PC-3 (cell line): ENCODE results near the gene NR2F2. TPM values are rescaled to one million over a fixed set of nuclear protein-coding genes. Genes with fewer than 3 reads are reported as not detected.
A peak's percentile ranks its signal among the peaks of the same experiment; 100 is the strongest.

Source experiments
- ATAC-seq: fragments of 200-7000 bp; cut with Tn5 transposase; 2 replicates; pipeline ENCODE4 v1.9.1; 2020; ENCODE audit warnings: mild to moderate bottlenecking, moderate library complexity
- BruUV-seq: library from RNA; stranded (reverse); fragments of 400-500 nt; replicated peaks from 2 replicates; lab custom pipeline; 2021; lab: Mats Ljungman, UMichigan
- CTCF ChIA-PET: fragments of 300-600 bp; sonication (Branson Sonifier 250); formaldehyde crosslinking; loops from one replicate; lab custom pipeline; 2022; ENCODE audit warnings: antibody characterized with exemption; lab: Charles Lee
- POLR2A ChIA-PET: fragments of 300-600 bp; sonication (Branson Sonifier 250); formaldehyde crosslinking; loops from one replicate; lab custom pipeline; 2022; ENCODE audit warnings: antibody characterized with exemption; ENCODE audit not compliant: unreplicated experiment; lab: Charles Lee
- DNase-seq: peaks from one replicate; pipeline ENCODE4 v3.0.0-alpha.2; 2015
- H2AFZ ChIP-seq: fragments of 300-600 bp; sonication (generic); 2 replicates; pipeline ENCODE4 v1.6.0; 2016; ENCODE audit warnings: antibody characterized with exemption, low read length
- H3F3A ChIP-seq: fragments of 300-600 bp; sonication (generic); one replicate; pipeline ENCODE4 v1.6.0; 2017; ENCODE audit warnings: antibody characterized with exemption, low read length, control low read depth, mild to moderate bottlenecking; ENCODE audit not compliant: unreplicated experiment
- H3K27ac ChIP-seq: fragments of 300-600 bp; sonication (generic); 2 replicates; pipeline ENCODE4 v1.5.1; 2016; ENCODE audit warnings: mild to moderate bottlenecking, low read length
- H3K27me3 ChIP-seq: fragments of 300-600 bp; sonication (generic); 2 replicates; pipeline ENCODE4 v1.6.1; 2016; ENCODE audit warnings: low read length, mixed read lengths
- H3K36me3 ChIP-seq: fragments of 300-600 bp; sonication (generic); 2 replicates; pipeline ENCODE4 v1.6.1; 2016; ENCODE audit warnings: low read depth, mixed run types, low read length, mixed read lengths
- H3K4me1 ChIP-seq: fragments of 300-600 bp; sonication (generic); 2 replicates; pipeline ENCODE4 v1.5.1; 2016; ENCODE audit warnings: low read length; ENCODE audit not compliant: insufficient read depth
- H3K4me2 ChIP-seq: fragments of 300-600 bp; sonication (generic); 2 replicates; pipeline ENCODE4 v1.6.0; 2016; ENCODE audit warnings: low read length
- H3K4me3 ChIP-seq: fragments of 300-600 bp; sonication (generic); 2 replicates; pipeline ENCODE4 v1.5.1; 2016; ENCODE audit warnings: mild to moderate bottlenecking, low read length, mixed read lengths
- H3K79me2 ChIP-seq: fragments of 300-600 bp; sonication (generic); 2 replicates; pipeline ENCODE4 v1.6.1; 2017; ENCODE audit warnings: low read length, mixed read lengths
- H3K9ac ChIP-seq: fragments of 300-600 bp; sonication (generic); 2 replicates; pipeline ENCODE4 v1.6.0; 2016; ENCODE audit warnings: mild to moderate bottlenecking, low read length
- H3K9me2 ChIP-seq: fragments of 300-600 bp; sonication (generic); replicated peaks from 2 replicates; pipeline ENCODE4 v1.6.1; 2016; ENCODE audit warnings: mixed run types, low read length, mixed read lengths
- H3K9me3 ChIP-seq: fragments of 300-600 bp; sonication (generic); 2 replicates; pipeline ENCODE4 v1.6.1; 2016; ENCODE audit warnings: low read length, mixed read lengths
- H4K20me1 ChIP-seq: fragments of 300-600 bp; sonication (generic); 2 replicates; pipeline ENCODE4 v1.6.1; 2016; ENCODE audit warnings: low read length, mixed read lengths
- CTCF ChIP-seq: fragments of 300-600 bp; sonication (generic); conservative IDR thresholded peaks from 2 replicates; pipeline ENCODE4 v1.5.1; 2017; ENCODE audit warnings: antibody characterized with exemption, low read depth, mild to moderate bottlenecking, low read length
- EZH2 ChIP-seq: fragments of 300-600 bp; sonication (generic); IDR thresholded peaks from one replicate; pipeline ENCODE4 v1.6.1; 2017; ENCODE audit warnings: antibody characterized with exemption, mild to moderate bottlenecking, low read length; ENCODE audit not compliant: unreplicated experiment
- EZH2phosphoT487 ChIP-seq: fragments of 300-600 bp; sonication (generic); IDR thresholded peaks from 2 replicates; pipeline ENCODE4 v1.6.1; 2018; ENCODE audit warnings: mild to moderate bottlenecking, antibody characterized with exemption, low read length, borderline replicate concordance
- intact Hi-C: fragments of 100-400 bp; cut with micrococcal nuclease; formaldehyde crosslinking; loops from 2 replicates; pipeline ENCODE4 v1.9.0; 2023
- total RNA-seq: library from RNA; depleted of rRNA; stranded (reverse); fragments of >200 nt; gene quantifications from 2 replicates; pipeline ENCODE4 v1.2.3, GENCODE V29; 2014

The NR2F2 gene
- total RNA-seq, 1 experiment from 2014 or later: 19.6 TPM

- no peak overlapping the region for H3K27ac ChIP-seq
- H3K9me3 ChIP-seq: no peaks in the 10 kb centered on the region
- no peaks in the 10 kb centered on the region for H3K36me3 ChIP-seq
- H3F3A ChIP-seq: no peaks in the 10 kb centered on the region
- ChIA-PET CTCF (no interaction called here), POLR2A (interaction anchor here (0.6 kb wide), 1 partner anchor 883 kb away, joined by 3 read pairs; no protein-coding TSS in a partner anchor)
- BruUV-seq: no TSS peak
- intact Hi-C loops: loop anchor here (10.0 kb wide), 1 partner anchor 877 kb away; no protein-coding TSS in a partner anchor
- no peaks in the 10 kb centered on the region for H4K20me1 ChIP-seq
- ATAC-seq (no peak), DNase-seq (no peak)
- H2AFZ ChIP-seq: peak overlapping the region; percentile 75
- H3K4me1 ChIP-seq: peaks cover 6% of the 10 kb centered on the region
- peak overlapping the region; percentile 88 for H3K4me3 ChIP-seq
- H3K27me3 ChIP-seq: no peaks in the 10 kb centered on the region
- TF ChIP-seq EZH2 (no peak), EZH2phosphoT487 (no peak), CTCF (no peak)
- H3K9me2 ChIP-seq: no peaks in the 10 kb centered on the region
- peak overlapping the region; percentile 80 for H3K4me2 ChIP-seq
- no peak overlapping the region for H3K9ac ChIP-seq
- H3K79me2 ChIP-seq: no peaks in the 10 kb centered on the region
Observed at GRCh38 chr15:96358001-96358801, 27.7 kb downstream of the NR2F2 start.

GRCh38 chr15:96358821-96359615 lies 28.5 kb downstream of the NR2F2 start:
- no peak overlapping the region for H3K27ac ChIP-seq
- no TSS peak for BruUV-seq
- H3K36me3 ChIP-seq: no peaks in the 10 kb centered on the region
- no peaks in the 10 kb centered on the region for H4K20me1 ChIP-seq
- no peaks in the 10 kb centered on the region for H3K27me3 ChIP-seq
- H3K9me2 ChIP-seq: no peaks in the 10 kb centered on the region
- intact Hi-C loops: loop anchor here (10.0 kb wide), 1 partner anchor 876 kb away; no protein-coding TSS in a partner anchor
- H3K79me2 ChIP-seq: no peaks in the 10 kb centered on the region
- H2AFZ ChIP-seq: no peak overlapping the region
- H3F3A ChIP-seq: no peaks in the 10 kb centered on the region
- ATAC-seq (no peak), DNase-seq (no peak)
- H3K9me3 ChIP-seq: no peaks in the 10 kb centered on the region
- ChIA-PET CTCF (no interaction called here), POLR2A (no interaction called here)
- H3K4me1 ChIP-seq: peaks cover 6% of the 10 kb centered on the region
- no peak overlapping the region for H3K4me3 ChIP-seq
- H3K9ac ChIP-seq: no peak overlapping the region
- no peak overlapping the region for H3K4me2 ChIP-seq
- TF ChIP-seq EZH2 (no peak), CTCF (no peak), EZH2phosphoT487 (no peak)
